OCI-LY7 (cell line): ENCODE results near the gene NDP. TPM values are rescaled to one million over a fixed set of nuclear protein-coding genes. Genes with fewer than 3 reads are reported as not detected.
"Not testable (repeated sequence)": the region's sequence is repeated elsewhere in the genome, so short reads cannot be mapped to it uniquely, and the experiment has no call there.

Experiments used
- BruUV-seq: library from RNA; stranded (reverse); fragments of 400-500 nt; replicated peaks from 2 replicates; lab custom pipeline; 2021; lab: Mats Ljungman, UMichigan
- CTCF ChIA-PET: fragments of 300-600 bp; sonication (Branson Sonifier 250); formaldehyde crosslinking; loops from one replicate; lab custom pipeline; 2022; ENCODE audit warnings: antibody characterized with exemption; ENCODE audit not compliant: unreplicated experiment; lab: Charles Lee
- POLR2A ChIA-PET: fragments of 300-600 bp; sonication (Branson Sonifier 250); formaldehyde crosslinking; loops from one replicate; lab custom pipeline; 2022; ENCODE audit warnings: antibody characterized with exemption; lab: Charles Lee
- DNase-seq: peaks from one replicate; pipeline ENCODE4 v3.0.0-alpha.2; 2015; ENCODE audit warnings: low spot score
- H2AFZ ChIP-seq: fragments of 200-600 bp; sonication (generic), shearing (Covaris generic); 2 replicates; pipeline ENCODE4 v1.6.1; 2014; ENCODE audit warnings: mild to moderate bottlenecking, antibody characterized with exemption, low read length, moderate library complexity
- H3K27ac ChIP-seq: fragments of 200-600 bp; sonication (generic); 2 replicates; pipeline ENCODE4 v1.5.1; 2014; ENCODE audit warnings: mixed run types, low read depth, mild to moderate bottlenecking, moderate library complexity, low read length, inconsistent platforms; ENCODE audit not compliant: poor library complexity, severe bottlenecking
- H3K36me3 ChIP-seq: fragments of 200-600 bp; sonication (generic); 2 replicates; pipeline ENCODE4 v1.6.1; 2014; ENCODE audit warnings: mild to moderate bottlenecking, antibody characterized with exemption, low read length, moderate library complexity, mixed read lengths; ENCODE audit not compliant: insufficient read depth
- H3K4me1 ChIP-seq: fragments of 200-600 bp; sonication (generic); 2 replicates; pipeline ENCODE4 v1.5.1; 2014; ENCODE audit warnings: mild to moderate bottlenecking, low read length; ENCODE audit not compliant: insufficient read depth, poor library complexity, severe bottlenecking
- H3K4me2 ChIP-seq: fragments of 200-600 bp; sonication (generic); 2 replicates; pipeline ENCODE4 v1.6.1; 2014; ENCODE audit warnings: mild to moderate bottlenecking, low read length
- H3K4me3 ChIP-seq: fragments of 200-600 bp; sonication (generic); 2 replicates; pipeline ENCODE4 v1.5.1; 2014; ENCODE audit warnings: mild to moderate bottlenecking, low read depth, low read length; ENCODE audit not compliant: poor library complexity, severe bottlenecking
- H3K79me2 ChIP-seq: fragments of 200-600 bp; sonication (generic); 2 replicates; pipeline ENCODE4 v1.6.1; 2016; ENCODE audit warnings: low read depth, mild to moderate bottlenecking, low read length, moderate library complexity, mixed read lengths; ENCODE audit not compliant: insufficient read depth
- H3K9me2 ChIP-seq: fragments of 200-600 bp; sonication (generic); 2 replicates; pipeline ENCODE4 v1.6.1; 2016; ENCODE audit warnings: mild to moderate bottlenecking, low read length, mixed read lengths; ENCODE audit not compliant: insufficient read depth
- H3K9me3 ChIP-seq: fragments of 200-600 bp; sonication (generic); 2 replicates; pipeline ENCODE4 v1.6.1; 2014; ENCODE audit warnings: mild to moderate bottlenecking, mixed run types, low read length, mixed read lengths
- H4K20me1 ChIP-seq: fragments of 200-600 bp; sonication (generic); 2 replicates; pipeline ENCODE4 v1.6.1; 2014; ENCODE audit warnings: mild to moderate bottlenecking, antibody characterized with exemption, low read length, moderate library complexity, mixed read lengths; ENCODE audit not compliant: insufficient read depth
- CTCF ChIP-seq: fragments of 200-600 bp; sonication (generic); conservative IDR thresholded peaks from 2 replicates; pipeline ENCODE4 v1.5.1; 2014; ENCODE audit warnings: mild to moderate bottlenecking, antibody characterized with exemption, low read length, moderate library complexity, mixed read lengths
- EZH2phosphoT487 ChIP-seq: fragments of 200-600 bp; sonication (generic); IDR thresholded peaks from 2 replicates; pipeline ENCODE4 v1.6.1; 2018; ENCODE audit warnings: low read depth, borderline replicate concordance, mild to moderate bottlenecking, mixed run types, antibody characterized with exemption, low read length, moderate library complexity, mixed read lengths
- intact Hi-C: fragments of 100-400 bp; cut with micrococcal nuclease; formaldehyde crosslinking; loops from one replicate; pipeline ENCODE4 v1.10.0; 2022; ENCODE audit not compliant: unreplicated experiment
- total RNA-seq, 2 experiments: library from RNA; depleted of rRNA in 1 of 2; stranded (reverse); fragments of >200 nt in 1 of 2; shearing (Covaris generic) in 1 of 2; gene quantifications; 2 replicates each; pipeline ENCODE4 v1.2.3, GENCODE V29; 2014 to 2022

Gene NDP
- total RNA-seq, 2 experiments from 2014 or later, result not detected

DNA sequence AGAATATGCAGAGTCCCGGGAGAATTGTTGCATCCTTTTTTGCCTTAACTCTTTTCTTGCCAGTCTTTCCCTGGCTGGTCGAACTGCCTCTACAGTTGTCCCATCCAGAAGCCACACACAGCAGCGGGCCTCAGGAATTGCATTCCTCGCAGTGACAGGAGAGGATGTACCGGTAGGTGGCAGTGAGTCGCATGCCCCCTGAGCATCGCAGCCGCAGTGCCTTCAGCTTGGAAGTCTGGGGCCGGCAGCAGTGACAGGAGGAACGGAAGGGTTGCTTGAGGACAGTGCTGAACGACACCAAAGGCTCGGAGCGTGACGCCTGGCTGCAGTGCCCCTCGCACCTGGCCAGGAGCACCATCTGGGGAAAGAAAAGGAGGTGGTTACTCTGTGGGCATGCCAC, 23.5 kb downstream of the NDP start:
- H2AFZ ChIP-seq, result no peak overlapping the region
- intact Hi-C loops, result no loop called here

DNA sequence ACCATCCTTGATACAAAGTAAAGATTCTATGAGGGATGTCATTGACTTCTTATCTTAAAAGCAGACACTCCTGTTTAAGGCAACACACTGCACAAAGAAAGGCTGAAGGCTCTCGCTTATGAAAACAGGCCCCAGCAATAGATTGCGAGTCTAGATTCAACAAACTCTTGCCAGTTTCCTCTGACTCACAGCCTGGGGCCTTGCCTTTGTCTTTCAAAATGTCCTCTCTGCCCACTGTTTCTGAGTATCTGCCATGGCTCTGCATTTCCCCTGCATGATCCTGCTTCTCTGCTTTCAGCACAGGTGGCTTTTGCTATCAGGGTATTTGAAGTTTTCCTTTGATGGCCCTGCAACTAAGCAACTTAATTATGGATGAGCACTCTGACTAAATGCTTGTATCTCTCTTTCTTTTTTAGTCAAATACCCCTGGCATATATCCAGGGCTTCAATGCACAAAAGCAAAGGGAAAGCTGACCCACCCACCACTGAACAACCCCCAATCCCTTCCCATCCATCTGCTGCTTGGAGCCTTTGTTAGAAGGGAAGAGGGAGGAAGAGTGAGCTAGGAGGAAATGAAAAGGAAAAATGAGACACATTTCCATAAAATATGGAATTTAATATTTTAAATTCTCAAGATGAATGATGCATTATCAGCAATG, 32.2 kb downstream of the NDP start:
- H3K79me2 ChIP-seq, result no peaks in the 10 kb centered on the region
- no peak for TF ChIP-seq EZH2phosphoT487
- TF ChIP-seq CTCF, result no peak
- intact Hi-C loops, result no loop called here
- no peak overlapping the region for H3K27ac ChIP-seq
- H3K9me2 ChIP-seq, result no peaks in the 10 kb centered on the region
- ChIA-PET POLR2A (no interaction called here), CTCF (no interaction called here)
- H3K4me2 ChIP-seq, result no peak overlapping the region
- H2AFZ ChIP-seq, result no peak overlapping the region
- H3K9me3 ChIP-seq, result no peaks in the 10 kb centered on the region
- H3K4me1 ChIP-seq, result no peaks in the 10 kb centered on the region
- BruUV-seq, result no TSS peak
- DNase-seq, result no peak
- H3K36me3 ChIP-seq, result no peaks in the 10 kb centered on the region
- no peaks in the 10 kb centered on the region for H4K20me1 ChIP-seq
- no peak overlapping the region for H3K4me3 ChIP-seq

More for the DNA sequence above, 23.5 kb downstream of the NDP start:
- no peaks in the 10 kb centered on the region for H3K9me2 ChIP-seq
- no peaks in the 10 kb centered on the region for H3K9me3 ChIP-seq
- CTCF ChIA-PET, result no interaction called here
- H3K27ac ChIP-seq, result no peak overlapping the region
- no peak overlapping the region for H3K4me2 ChIP-seq
- H3K79me2 ChIP-seq, result no peaks in the 10 kb centered on the region
- POLR2A ChIA-PET, result no interaction called here
- TF ChIP-seq CTCF (peak; percentile 57), EZH2phosphoT487 (no peak)
- H3K36me3 ChIP-seq, result no peaks in the 10 kb centered on the region
- no peaks in the 10 kb centered on the region for H3K4me1 ChIP-seq
- H4K20me1 ChIP-seq, result no peaks in the 10 kb centered on the region
- BruUV-seq, result no TSS peak
- H3K4me3 ChIP-seq, result no peak overlapping the region
- peak; percentile 4 for DNase-seq

DNA sequence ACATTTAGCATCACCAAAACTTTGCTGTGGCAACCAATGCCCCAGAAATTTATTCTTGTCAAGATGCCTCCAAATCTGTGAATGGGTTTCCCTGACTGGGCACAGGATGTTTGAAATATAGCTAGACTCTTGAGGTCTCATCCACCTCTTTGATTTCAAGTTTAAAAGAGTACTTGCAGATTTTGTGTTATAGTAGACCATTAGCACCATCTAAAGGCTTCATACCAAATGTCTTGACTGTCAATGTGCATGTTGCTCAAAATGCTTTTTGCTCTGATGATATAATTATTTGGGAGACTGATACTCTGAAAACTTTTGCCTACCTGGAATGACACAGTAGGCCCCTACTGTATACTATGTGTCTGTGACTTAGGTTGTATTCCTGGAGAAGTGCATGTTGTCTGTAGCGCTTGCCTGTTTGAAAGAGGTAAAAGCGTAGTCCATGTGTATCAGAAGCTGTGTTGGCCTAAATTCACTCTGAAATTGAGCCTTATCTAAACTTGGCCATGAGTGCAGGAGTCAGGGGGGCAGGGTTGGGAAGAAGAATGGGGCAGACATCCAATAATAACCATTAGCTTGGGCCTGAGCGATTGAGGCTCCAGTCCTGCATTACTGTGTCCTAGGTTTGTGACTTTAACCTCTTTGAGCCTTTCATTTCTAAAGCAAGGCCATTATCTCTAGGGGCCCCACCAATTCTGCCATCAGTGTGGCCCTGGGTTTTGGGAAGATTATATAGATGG, 33.8 kb downstream of the NDP start:
- no peaks in the 10 kb centered on the region for H3K36me3 ChIP-seq

GRCh38 chrX:43922032-43922431, 51.2 kb downstream of the NDP start:
- H3K36me3 ChIP-seq, CTCF ChIA-PET, DNase-seq, H2AFZ ChIP-seq, H3K9me3 ChIP-seq, intact Hi-C loops, BruUV-seq, H4K20me1 ChIP-seq, H3K4me1 ChIP-seq, H3K27ac ChIP-seq, H3K4me2 ChIP-seq, H3K4me3 ChIP-seq, H3K79me2 ChIP-seq, H3K9me2 ChIP-seq, POLR2A ChIA-PET: not testable (repeated sequence)

More for the DNA sequence above, 33.8 kb downstream of the NDP start:
- TF ChIP-seq CTCF, result no peak
- Histone ChIP-seq H3K79me2 (no peaks in the 10 kb centered on the region), H2AFZ (no peak overlapping the region), H3K4me1 (no peaks in the 10 kb centered on the region), H4K20me1 (no peaks in the 10 kb centered on the region), H3K27ac (no peak overlapping the region), H3K9me3 (no peaks in the 10 kb centered on the region), H3K4me3 (no peak overlapping the region), H3K4me2 (no peak overlapping the region), H3K9me2 (no peaks in the 10 kb centered on the region)
- POLR2A ChIA-PET, result no interaction called here
- intact Hi-C loops, result no loop called here
- CTCF ChIA-PET, result no interaction called here
- BruUV-seq, result no TSS peak
- DNase-seq, result no peak
